GM19351 (cell line): ENCODE data around the gene JMJD1C.

Experiments
- ATAC-seq: cut with Tn5 transposase; IDR thresholded peaks from one replicate; pipeline ENCODE4 v1.9.1; 2021; ENCODE audit warnings: mild to moderate bottlenecking, moderate library complexity; ENCODE audit not compliant: unreplicated experiment

Gene JMJD1C

DNA sequence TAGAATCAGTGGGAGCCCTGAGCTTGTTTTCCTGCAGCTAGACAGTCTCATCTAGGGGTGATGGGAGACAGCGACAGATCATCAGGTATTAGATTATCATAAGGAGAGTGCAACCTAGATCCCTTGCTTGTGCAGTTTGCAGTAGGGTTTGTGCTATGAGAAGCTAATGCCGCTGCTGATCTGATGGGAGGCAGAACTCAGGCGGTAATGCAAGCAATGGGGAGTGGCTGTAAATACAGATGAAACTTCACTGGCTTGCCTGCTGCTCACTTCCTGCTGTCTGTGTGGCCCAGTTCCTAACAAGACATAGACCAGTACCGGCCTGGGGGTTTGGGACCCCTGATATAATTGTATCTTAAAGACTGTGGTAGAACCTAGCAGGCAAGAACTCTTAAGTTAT lies 315.0 kb downstream of the JMJD1C start:
- no peak for ATAC-seq

DNA sequence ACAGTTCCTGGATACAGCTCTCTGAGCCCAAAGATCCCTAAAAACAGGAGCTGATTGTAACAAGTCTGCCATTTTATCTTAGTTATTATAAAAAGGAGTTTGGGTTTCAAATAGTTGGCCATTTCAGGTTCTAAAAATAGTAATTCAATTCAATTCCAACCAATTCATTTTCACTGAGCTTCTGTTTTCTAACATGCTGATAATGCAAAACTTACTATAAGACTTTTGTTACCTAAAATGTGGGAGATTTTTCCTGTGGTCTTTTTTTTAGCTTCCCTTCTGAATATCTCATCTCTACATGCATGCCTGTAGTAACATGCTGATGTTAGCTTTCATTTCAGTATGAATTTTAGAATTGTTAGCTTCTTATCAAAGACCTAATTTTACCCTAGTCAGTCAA lies 319.3 kb downstream of the JMJD1C start:
- ATAC-seq: no peak

DNA sequence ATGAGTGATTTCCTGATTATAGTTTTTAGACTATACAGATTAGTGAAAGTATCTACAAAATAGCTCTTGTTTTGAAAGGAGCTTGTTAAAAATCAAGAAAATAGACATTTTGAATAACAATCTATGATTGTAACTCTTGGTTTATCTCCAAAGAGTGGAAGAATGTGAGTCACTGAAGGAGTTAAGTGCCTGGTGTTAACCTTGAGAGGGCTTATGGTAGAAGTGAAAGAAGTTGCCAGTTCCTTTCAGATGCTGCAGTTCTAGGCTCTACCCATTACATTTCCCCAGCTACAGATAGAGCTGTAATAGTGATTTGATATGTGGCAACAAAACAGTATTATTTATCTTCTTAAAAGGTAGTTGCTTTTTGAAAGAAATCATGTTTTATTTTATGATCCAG lies 320.0 kb downstream of the JMJD1C start:
- peak; percentile 56 for ATAC-seq

DNA sequence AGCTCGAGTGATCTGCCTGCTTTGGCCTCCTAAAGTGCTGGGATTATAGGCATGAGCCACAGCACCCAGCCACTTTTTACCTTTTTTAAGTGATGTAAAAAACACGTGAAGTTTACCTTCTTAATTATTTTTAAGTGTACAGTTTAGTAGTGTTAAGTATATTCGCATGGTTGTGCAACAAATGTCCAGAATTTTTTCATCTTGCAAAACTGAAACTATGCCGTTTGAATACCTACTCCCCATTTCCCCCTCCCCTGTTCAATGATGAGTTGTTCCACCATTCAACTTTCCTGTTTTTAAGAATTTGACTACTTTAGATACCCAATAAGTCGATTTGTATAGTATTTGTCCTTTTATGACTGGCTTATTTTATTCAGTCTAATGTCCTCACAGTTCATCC lies 321.8 kb downstream of the JMJD1C start:
- ATAC-seq: no peak

DNA sequence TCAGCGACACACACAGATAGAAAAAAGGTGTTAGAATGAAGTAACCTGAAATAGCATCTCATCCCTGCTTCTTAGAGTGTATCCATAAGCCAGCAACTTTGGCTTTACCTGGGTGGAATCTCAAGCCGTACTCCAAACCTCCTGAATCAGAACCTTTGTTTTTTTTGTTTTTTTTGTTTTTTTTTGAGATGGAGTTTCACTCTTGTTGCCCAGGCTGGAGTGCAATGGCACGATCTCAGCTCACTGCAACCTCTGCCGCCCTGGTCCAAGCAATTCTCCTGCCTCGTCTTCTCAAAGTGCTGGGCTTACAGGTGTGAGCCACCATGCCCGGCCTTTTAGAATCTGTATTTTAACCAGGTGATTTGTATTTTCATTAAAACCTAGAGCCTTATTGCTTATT lies 323.6 kb downstream of the JMJD1C start:
- ATAC-seq: no peak

DNA sequence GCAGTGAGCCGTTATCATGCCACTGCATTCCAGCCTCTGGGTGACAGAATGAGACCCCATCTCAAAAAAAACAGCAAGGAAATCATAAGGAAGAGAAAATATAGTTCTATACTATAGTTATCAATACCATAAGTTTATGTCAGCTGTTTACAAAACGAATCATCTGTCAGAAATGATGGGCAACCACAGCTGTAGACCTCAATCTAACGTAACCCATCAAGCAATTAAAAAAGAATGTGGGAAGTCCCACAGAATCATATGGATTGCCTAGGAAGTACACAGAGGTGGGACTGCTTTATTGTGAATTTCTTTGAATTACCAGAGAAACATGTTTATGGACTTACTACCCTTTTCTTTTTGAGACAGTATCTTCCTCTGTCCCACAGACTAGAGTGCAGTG lies 325.7 kb downstream of the JMJD1C start:
- ATAC-seq: no peak

DNA sequence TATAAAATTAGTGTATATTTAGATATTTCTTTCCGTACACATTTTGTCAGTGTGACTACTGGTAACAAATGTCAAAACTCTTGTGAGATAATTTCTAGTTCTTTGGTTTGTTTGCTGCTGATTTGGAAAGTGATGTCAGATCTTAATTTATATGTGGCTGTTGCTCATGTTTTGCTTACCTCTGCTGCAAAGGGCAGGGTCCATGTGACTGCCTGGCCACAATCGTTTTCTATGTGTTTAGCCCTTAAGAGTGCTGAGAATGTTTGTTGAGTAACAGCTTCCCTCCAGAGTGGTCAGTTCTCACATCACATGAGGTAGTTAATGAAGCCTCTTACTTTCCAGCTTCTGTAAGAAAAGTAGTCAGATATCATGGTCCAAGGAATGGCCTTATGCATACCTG lies 328.5 kb downstream of the JMJD1C start:
- no peak for ATAC-seq

DNA sequence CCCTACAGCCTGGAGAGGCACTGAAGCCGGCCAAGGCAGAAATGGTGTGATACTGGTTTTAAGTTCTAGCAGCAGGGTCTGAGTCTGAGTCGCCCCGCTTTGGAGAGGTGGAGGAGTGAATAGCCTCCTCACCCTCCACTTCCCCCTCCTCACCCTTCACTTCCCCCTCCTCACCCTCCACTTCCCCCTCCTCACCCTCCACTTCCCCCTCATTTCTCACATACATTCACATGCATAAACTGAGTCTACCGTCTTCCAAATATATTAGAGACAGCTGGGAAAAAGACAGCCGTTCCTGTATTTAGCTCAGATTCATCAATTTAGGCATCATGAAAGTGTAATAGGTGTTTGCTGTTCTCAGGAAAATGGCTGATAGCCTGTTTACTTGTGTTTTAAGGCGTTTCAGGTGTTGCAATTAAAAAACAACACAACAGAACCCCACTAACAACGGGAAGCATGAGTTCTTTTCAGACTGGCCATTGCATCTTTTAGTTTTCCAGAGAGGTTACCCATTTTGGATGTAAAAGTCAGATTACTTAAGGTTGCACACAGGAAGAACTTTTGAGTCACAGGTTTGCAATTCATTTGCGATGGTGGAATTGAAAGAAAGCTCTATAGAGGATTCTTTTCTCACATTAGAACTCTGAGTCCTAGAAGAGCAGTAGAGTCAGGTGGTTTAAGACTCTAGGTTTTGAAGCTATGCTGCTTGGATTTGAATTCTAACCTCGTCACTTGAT lies 331.8 kb downstream of the JMJD1C start:
- ATAC-seq: no peak

DNA sequence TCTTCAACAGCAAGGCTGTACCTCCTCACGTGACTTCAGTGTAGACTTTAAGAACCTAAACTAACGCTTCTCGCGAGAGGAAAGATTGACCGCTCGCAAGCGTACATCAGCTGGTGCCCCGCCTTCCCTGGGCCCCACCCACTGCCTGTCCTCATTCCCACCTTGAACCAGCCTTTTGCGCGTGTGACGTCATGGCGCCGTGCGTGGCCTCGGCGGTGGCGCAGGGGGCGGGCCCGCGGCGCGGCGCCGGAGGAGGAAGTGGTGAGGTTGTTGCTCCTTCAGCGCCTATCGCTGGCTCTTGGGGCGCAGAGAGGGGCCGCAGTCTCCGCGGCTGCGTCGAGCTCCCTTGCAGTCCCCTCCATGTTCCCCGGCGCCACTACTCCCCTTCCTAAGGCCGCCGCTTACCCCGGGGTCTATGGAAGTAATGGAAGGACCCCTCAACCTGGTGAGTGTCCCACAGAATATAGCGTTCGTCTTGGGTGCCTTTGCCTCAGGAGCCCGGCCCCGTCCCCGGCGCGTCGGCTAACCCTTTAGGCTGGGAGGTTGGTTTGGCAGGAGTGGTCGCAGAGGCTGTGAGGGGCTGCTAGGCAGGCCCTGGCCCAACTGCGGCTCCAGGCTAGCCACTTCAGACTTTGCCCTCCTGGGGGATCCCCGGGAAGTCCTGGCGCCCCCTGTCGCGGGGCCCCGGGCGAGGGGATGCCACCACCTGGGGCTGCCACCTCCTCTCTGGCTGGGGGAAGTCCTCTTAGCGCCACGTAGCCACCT lies 332.5 kb downstream of the JMJD1C start, which contains the start of gene NRBF2:
Gene NRBF2 (plus strand): TSS at position 273 of the 765 bp plus-strand sequence. CDS start 143 bp downstream, at position 416.
- peak; percentile 90 for ATAC-seq

DNA sequence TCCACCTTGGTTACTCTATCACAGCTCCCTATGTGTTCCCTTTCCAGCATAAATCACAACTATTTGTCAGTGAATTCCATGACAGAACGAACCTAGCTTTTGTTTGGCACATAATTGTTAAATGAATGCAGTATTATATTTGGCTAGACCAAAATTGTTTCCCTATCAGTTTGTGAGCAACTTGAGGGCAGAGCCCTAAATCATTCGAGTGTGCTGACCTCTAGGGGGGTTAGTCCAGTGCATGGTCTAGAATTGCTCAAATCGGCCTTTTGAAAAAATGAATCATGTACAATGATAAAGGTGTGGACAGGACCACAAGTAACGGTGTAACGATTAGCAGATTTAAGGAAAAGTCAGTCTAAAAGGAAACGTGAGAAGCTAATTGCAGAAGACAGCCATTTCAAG lies 333.1 kb downstream of the JMJD1C start:
- ATAC-seq: no peak

DNA sequence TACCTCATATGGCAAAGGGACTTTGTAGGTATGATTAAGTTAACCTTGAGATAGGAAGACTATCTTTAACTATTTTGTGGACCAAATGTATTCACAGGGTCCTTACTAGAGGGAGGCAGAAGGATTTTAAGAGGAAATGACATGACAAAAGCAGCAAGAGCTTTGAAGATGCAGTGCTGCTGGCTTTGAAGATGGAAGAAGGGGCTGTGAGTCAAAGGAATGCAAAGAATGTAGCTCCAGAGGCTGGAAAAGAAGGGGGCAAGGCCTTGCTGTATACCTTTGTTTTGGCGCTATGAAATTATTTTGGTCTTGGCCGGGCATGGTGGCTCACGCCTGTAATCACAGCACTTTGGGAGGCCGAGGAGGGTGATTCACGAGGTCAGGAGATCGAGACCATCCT lies 335.9 kb downstream of the JMJD1C start:
- ATAC-seq: no peak

DNA sequence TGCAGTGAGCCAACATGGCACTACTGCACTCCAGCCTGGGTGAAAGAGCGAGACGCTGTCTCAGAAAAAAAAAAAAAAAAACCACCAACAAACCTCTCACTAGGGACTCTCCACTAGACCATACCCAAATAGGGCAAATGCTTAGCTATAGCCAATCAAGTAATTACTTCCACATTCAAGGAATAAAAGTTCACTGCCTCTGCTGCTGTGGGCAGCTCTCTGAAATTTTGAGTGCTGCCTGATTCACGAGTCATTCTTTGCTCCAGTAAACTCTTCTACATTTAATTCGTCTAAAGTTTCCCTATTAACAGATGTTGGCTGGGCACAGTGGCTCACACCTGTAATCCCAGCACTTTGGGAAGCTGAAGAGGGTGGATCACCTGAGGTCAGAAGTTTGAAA lies 337.3 kb downstream of the JMJD1C start:
- no peak for ATAC-seq

DNA sequence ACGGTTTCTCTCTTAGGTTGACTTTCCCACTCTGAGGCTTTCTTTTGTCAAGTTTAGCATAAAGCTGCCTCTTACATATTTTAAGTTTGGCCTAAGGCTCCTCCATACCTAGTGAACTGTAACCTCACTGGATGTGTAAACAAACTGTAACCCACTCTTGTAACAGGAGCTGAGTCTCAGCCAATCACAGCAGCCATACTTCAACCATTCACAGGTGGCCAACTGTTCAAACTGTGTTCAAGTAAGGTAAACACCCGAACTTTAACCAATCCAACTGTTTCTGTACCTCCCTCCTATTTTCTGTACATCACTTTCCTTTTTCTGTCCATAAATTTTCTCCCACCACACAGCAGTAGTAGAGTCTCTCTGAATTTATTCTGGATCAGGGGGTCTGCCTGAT lies 340.3 kb downstream of the JMJD1C start:
- no peak for ATAC-seq

DNA sequence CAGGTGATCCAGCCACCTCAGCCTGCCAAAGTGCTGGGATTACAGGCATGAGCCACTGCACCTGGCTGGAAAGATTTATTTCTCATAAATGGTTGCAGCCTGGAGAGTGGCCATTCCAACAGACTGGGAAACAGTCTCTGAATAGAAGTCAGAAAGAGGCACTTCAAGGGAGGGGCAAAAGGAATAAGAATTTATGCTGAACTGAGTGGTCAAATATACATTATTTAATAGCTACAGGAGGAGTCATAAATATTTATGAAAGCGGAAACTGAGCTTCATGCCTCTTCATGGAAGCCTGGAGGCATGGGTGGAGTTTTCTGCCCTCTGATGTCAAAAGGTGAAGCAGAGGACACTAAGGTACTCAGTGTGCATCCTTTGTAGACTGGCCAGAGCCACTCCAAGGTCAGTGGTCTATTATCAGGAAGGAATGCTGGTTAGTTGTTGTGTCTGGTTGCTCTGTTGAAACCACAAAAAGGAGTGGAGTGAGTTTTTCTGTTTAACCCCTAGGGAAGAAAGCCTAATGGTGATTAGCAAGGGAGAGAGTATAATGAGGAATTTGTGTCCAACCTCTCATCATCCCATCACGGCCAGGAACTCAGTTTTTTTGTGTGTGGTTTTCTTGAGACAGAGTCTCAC lies 341.9 kb downstream of the JMJD1C start:
- ATAC-seq: no peak

DNA sequence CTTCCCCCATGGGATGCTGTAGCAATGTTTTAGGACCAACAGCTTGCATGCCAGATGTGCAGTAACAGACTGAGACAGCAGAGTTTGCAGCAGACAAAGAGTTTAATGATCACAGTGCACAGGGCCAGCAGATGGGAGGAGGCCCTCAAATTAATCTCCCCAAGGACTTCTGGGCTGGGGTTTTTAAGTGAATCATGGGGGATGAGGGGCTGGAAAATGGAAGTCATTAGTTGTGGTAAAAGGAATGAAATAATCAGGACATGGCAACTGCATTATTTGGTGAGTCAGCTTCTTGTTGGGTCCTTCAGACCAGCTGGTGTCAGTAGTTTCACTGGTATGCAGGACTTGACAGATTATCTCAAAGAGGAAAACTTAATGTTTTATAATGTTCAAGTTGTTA lies 345.2 kb downstream of the JMJD1C start:
- no peak for ATAC-seq

DNA sequence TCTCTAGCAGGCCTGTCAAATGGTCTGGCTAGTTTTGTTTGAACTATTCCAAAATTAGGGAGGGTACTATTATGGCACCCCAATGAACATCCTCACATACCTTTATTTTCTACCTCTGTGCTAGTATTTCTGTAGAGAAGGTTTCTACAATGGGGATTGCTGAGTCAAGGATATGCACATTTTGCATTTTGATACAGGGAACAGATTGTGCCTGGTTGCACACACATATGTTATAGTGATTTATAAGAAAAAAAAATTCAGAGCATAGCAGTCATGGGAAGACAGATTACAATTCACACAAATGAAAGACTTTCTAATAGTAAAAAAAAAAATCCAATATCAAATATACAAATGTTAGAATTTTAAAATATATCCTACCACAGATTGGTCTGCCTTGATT lies 346.7 kb downstream of the JMJD1C start:
- ATAC-seq: no peak
